ENCODE data around the gene AGO1. TPM values are rescaled to one million over a fixed set of nuclear protein-coding genes. Genes with fewer than 3 reads are reported as not detected.

AGO1 gene
- 18.5 TPM for total RNA-seq

DNA sequence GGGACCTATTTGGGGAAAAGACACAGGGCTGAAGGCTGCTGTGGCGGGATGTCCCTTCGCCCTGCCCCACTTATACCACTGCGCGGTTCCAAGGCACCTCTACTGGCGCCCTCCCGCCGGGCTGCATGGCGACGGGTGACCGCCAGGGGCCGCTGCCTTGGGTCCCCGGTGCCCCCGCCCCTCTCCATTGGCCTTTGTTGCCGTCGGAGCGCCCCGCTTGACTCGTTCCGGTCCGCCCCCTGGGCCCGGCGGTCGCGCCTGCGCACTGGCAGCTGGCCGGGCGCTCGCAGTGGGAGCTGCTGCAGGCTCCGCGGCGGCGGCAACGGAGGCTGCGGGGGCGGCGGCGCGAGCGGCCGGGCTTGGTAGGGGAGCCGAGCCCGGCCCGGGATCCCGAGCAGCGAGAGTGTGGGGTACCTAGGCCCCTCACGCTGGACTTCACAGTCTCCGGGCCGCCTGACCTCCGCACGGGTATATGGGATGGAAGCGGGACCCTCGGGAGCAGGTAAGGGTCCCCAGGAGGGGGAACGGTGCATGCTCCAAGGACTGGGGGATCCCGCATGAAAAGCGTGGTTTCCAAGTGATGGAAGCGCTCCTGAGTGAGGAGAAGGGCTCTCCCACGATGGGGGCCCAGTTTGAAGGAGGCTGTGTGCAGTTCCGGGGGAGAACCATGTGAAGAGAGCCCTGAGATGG is at the start of gene AGO1:
AGO1 (plus strand) TSS at position 265 of the 690 bp plus-strand sequence; CDS start at position 478, 213 bp downstream.

GRCh38 chr1:35930593-35931445 is 47.8 kb downstream of the AGO1 start, which contains the start of gene AGO3:
Gene AGO3 (plus strand): TSS chr1:35931105. CDS start chr1:35931427, 322 bp downstream.

Other genes with a start within 250 kb of the AGO1 start
- 27.0 TPM for gene PSMB2, start 241.7 kb upstream of the AGO1 start, total RNA-seq
- 69.9 TPM for gene C1orf216, start 164.3 kb upstream of the AGO1 start, total RNA-seq
- 6.2 TPM for gene CLSPN, start 113.2 kb upstream of the AGO1 start, total RNA-seq
- 51.4 TPM for gene AGO4, start 75.2 kb upstream of the AGO1 start, total RNA-seq
- gene AGO3, start 47.9 kb downstream of the AGO1 start, total RNA-seq = 27.9 TPM
- 11.1 TPM for gene TEKT2, start 200.9 kb downstream of the AGO1 start, total RNA-seq
- 18.5 TPM for gene ADPRS, start 205.7 kb downstream of the AGO1 start, total RNA-seq
- gene COL8A2, start 242.0 kb downstream of the AGO1 start, total RNA-seq = 2.1 TPM

Measured in diencephalon (tissue), 1 donor.